A549 (cell line): Measurements from ENCODE around the gene IFI27L2.

ENCODE experiments used
- EP300 ChIP-seq, 2 experiments: fragments of >200 bp; sonication (Bioruptor Twin); formaldehyde crosslinking; IDR thresholded peaks; 2 replicates in 1 of 2; 3 replicates in 1 of 2; pipeline ENCODE4 v1.6.1; 2016 to 2017
- TF ChIP-seq, protein P1 (sequence below): fragments of >200 bp; sonication (Bioruptor Twin); formaldehyde crosslinking; IDR thresholded peaks from 3 replicates; pipeline ENCODE4 v1.5.1; 2016

DNA sequence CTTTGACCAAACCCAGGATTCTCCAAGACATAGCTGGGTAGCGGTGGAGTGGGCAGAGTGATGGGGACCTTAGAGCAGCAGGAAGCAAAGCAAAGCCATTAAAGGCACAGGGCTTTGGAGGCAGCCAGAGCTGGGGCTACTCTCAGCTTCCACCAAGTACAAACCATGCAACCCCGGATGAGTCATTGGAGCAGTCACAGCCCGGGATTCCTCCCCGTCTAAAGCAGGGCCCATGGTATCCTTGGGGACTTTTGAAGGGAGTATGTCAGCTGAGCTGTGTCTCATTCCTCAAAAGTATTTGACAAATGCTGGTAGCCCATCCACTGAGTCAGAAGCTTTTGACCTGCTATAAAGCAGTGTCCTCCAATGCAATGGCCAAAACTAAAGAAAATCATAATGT lies 28.6 kb downstream of the IFI27L2 start:
- TF ChIP-seq, protein P1, sequence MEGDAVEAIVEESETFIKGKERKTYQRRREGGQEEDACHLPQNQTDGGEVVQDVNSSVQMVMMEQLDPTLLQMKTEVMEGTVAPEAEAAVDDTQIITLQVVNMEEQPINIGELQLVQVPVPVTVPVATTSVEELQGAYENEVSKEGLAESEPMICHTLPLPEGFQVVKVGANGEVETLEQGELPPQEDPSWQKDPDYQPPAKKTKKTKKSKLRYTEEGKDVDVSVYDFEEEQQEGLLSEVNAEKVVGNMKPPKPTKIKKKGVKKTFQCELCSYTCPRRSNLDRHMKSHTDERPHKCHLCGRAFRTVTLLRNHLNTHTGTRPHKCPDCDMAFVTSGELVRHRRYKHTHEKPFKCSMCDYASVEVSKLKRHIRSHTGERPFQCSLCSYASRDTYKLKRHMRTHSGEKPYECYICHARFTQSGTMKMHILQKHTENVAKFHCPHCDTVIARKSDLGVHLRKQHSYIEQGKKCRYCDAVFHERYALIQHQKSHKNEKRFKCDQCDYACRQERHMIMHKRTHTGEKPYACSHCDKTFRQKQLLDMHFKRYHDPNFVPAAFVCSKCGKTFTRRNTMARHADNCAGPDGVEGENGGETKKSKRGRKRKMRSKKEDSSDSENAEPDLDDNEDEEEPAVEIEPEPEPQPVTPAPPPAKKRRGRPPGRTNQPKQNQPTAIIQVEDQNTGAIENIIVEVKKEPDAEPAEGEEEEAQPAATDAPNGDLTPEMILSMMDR, result no peak
- TF ChIP-seq EP300 (IDR thresholded peaks at IDR 0.05), result no peak
